Measurements from ENCODE around the gene IKBKG.
"Not testable (repeated sequence)": the region's sequence is repeated elsewhere in the genome, so short reads cannot be mapped to it uniquely, and the experiment has no call there.

Gene IKBKG

GRCh38 chrX:154526901-154527675 lies 20.3 kb upstream of the IKBKG start:
- DNase-seq: peak in 1 of 4 experiments; percentile 30

GRCh38 chrX:154529206-154529612 lies 18.2 kb upstream of the IKBKG start:
- no peak for DNase-seq

DNA sequence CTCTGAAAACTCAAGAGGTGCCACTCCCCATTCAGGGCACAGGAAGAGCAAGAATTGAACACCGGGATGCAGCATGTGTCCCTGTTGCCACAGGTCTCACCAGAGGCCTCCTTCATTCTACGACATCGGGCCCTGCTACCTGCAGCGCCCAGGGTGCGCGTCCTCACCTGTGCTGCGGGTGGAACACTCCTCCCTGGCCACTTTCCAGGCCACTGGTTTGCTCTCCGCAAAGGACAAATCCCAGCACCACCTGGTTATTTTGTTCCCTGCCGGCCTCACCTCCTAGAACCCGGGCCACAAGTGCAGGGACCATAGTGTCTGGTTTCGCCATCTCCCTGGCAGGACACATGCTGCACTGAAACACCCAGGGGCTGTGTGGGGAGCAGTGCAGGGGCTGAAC lies 17.1 kb upstream of the IKBKG start:
- no peak for DNase-seq

- no peak for DNase-seq
Observed at GRCh38 chrX:154531626-154532025, 15.8 kb upstream of the IKBKG start.

DNA sequence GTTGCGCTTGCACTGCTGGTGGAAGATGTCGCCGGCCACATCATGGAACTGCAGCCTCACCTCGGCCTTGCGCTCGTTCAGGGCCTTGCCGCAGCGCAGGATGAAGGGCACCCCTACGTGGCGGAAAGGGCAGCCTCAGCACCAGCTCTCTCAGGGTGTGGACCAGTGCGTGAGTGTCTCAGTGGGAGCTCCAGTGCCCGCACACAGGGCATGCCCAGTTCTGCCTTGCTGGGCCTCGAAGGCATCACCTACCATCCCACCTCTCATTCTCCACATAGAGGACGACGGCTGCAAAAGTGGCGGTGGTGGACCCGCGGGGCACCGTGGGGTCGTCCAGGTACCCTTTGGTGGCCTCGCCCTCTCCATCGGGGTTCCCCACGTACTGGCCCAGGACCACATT lies 14.7 kb upstream of the IKBKG start:
- DNase-seq: no peak

GRCh38 chrX:154534526-154535322 lies 12.7 kb upstream of the IKBKG start:
- DNase-seq: peak; percentile 56 to 93 (median 83)

- DNase-seq: no peak
Observed at GRCh38 chrX:154535892-154536291, 11.5 kb upstream of the IKBKG start.

DNA sequence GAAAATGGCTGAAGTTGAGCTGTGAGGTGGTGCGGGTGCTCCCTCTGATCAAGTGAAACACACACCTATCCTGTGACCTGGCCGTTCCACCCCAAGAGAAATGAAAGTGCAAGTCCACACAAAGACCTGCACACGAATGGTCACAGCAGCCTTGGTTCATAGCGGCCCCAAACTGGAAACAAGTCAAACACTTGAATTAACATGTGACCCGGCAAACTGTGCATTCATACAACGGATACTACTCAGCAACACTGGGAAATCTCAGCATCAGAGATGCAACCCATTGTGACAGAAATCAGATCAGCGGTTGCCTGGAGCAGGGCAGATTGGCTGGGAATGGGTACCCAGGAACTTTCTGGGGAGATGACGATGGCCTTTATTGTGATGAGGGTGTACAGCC lies 8.3 kb upstream of the IKBKG start:
- no peak for DNase-seq

DNA sequence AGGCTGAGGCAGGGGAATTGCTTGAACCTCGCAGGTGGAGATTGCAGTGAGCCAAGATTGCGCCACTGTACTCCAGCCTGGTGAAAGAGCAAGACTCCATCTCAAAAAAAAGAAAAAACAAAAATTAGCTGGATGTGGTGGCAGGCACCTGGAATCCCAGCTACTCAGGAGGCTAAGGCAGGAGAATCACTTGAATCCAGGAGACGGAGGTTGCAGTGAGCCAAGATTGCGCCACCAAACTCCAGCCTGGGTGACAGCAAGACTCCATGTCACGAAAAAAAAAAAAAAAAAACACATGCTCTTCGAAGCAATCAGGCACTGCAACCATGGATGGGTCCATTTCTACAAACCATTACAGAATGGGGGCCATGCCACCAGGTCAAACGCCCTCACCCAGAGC lies 7.1 kb upstream of the IKBKG start:
- not testable (repeated sequence) for DNase-seq

DNA sequence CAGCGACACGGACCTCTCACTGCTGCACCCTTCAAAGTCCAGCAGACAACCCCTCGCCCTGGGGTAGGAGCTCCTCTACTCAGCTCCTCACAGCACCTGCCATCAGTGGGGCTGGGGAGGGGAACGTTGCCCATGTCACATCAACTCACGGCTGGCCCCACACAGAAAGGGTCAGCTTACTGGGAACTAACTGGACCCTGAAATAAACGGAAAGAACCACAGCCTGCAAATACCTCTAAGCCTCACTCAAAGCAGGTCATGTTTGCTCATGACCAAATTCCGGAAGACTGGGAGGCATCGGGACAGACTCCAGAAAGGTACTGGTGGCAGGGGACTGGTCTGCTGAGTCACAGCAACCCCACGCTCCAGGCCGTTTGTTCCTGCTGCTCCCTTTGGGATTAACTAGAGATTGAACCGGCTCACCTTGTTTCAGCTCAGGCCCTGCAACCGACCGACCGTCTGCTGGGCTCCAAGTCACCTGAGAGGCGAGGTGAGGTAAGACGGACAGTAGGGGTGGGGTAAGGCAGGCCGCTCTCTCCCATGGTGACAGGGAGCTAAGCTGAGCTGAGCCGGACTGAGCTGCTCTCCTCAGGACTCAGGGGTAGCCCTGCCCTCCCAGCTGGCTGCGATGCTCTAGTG lies 6.4 kb upstream of the IKBKG start:
- DNase-seq: no peak

- no peak for DNase-seq
Observed at GRCh38 chrX:154541589-154541895, 5.9 kb upstream of the IKBKG start.

GRCh38 chrX:154541896-154542722 lies 5.3 kb upstream of the IKBKG start:
- DNase-seq: no peak

DNA sequence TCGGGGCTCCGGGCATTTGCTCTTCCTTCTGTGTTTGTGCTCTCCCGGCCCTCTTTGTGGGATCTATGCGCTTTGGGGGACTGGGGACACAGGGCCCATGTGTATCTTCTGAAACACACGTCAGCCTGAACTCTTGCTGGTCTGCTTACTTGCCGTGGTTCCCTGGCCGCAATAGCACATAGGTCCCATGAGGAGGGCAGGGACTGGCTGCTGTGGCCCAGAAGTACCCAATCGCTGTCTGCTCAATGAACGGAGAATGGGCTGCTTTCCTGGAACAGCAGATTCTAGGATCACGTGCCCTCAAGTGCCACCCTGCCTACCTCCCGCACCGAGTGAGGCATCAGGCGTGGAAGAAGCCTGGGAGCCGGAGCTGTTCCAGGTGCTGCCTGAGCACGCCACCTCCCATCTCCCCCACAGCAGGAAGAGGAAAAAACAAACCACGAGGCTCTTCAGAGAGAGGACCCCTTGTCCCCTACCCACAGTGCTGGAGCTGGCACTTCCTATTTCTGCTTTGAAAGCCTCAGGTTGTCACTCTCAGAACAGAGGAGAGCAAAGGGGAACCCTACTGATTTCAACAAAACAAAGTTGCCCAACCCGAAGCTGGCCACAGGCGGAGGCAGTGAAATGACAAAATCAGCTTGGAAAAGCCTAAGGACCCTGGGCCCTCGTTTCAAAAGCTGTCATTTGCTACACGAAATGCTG lies 4.5 kb upstream of the IKBKG start:
- no peak for DNase-seq

- DNase-seq: no peak
Observed at GRCh38 chrX:154545673-154546274, 1.6 kb upstream of the IKBKG start.

DNA sequence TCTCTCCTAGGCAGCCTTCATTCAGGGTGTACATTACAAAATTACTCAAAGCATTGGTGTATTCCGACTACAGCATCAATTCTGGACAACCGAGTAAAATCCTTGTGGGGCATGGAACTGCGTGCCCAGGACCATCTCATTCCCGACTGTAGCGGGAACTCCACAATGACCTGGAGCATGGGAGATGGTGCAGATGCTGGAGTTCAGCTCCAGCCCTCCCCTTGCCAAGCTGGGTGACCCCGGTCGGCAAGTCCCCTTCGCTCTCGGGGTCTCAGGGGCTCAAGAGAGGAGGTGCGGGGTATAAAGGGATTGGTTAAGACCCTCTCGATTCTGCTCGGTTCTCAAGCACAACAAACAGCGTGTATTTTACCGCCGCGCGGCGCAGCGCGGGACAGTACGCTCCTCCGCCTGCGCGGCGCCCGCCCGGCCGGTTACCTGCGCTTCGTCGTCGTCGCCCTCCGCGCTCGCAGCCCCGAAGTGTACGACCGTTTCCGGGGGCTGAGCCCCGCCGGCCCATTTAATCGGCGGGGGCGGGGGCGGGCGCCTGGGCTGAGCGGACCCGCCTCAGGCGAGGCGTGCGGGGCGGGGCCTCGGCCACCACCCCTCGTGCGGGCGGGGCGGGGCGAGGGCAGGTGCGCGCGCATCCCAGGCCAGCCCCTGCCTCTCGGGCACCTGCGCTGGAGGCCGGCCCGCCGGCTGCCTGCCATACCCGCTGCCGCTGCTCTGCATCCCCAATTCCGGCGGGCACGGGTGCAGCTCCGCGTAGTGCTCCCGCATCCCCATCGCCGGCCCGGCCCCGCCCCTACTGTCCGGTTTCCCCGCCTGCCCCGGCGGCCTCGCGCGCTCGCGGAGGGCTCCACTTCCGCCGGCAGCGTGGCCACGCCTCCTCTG lies 821 bp upstream of the IKBKG start, which contains the start of gene G6PD:
TSS of gene G6PD (minus strand) at position 493 of the 891 bp plus-strand sequence. CDS start 691 bp downstream, outside the sequence.
- DNase-seq: peak; percentile 52 to 84 (median 74)

- DNase-seq: no peak
Observed at GRCh38 chrX:154548028-154548316, 552 bp downstream of the IKBKG start.

GRCh38 chrX:154549766-154550165 lies 2.3 kb downstream of the IKBKG start:
- no peak for DNase-seq

DNA sequence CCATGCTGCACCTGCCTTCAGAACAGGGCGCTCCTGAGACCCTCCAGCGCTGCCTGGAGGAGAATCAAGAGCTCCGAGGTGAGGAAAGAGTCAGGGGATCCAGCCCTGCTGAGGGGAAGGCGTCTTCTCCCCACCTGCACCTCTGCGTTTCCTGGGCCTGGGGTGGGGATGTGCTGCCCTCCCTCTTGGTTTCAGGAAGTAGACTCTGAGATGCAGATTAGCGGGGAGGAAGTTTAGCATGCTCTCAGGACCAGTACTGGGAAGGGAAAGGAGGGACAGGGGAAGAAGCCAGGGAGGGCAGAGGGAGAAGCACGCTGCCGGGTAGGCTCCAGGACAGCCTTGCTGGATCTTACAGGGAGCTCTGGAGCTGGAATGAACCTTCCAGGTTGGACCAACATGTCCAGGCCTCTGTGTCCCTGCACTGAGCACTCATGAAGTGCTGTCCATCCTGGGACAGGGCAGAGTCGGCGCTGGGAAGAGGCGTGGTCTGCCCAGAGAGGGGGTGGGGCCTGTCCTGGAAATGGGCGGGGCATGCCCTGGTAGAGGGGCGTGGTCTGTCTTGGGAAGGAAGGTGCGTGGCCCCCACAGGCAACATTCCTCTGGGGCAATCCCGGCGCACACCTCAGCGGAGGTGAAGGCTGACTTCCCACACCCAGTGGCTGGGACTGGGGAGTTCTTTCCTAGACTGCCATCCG lies 4.8 kb downstream of the IKBKG start:
- DNase-seq: not testable (repeated sequence)

DNA sequence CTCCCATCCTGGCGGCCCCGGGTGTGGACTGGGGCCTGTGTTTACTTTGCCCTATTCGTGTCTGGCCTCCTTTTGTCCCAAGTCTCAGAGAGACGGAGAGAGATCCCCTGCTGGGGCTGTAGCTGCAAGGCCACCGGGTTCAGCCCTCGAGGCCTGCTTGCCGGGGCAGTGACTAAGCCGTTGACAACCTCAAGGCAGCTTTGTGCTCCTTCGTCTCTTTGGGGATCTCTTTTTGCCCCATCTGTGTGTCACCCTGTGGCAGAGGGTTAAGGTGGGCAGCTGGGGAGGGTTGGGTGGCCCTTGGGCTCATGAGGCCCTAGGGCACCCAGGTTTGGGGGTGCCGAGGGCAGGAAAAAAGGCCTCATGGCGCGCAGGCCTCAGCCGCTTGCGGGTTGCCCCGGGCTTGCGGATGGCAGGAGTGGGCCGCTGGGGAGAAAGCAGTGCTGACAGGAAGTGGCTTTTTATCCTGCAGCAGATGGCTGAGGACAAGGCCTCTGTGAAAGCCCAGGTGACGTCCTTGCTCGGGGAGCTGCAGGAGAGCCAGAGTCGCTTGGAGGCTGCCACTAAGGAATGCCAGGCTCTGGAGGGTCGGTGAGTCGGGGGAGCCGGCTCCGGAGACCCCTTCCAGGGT lies 10.8 kb downstream of the IKBKG start:
- DNase-seq: not testable (repeated sequence)

- DNase-seq: not testable (repeated sequence)
Observed at GRCh38 chrX:154558896-154559295, 11.5 kb downstream of the IKBKG start.

Measured in activated naive CD4-positive, alpha-beta T cell (primary cell).